ENCODE measurements around the gene ARPC5.

ARPC5 gene

GRCh38 chr1:183584147-183584546 is 51.4 kb downstream of the ARPC5 start:
- DNase-seq: no peak

- DNase-seq: no peak
These were observed 52.1 kb downstream of the ARPC5 start for GRCh38 chr1:183583466-183583865.

GRCh38 chr1:183582021-183582713 is 53.4 kb downstream of the ARPC5 start:
- no peak for DNase-seq

- DNase-seq: peak; percentile 38
These were observed 55.3 kb downstream of the ARPC5 start for GRCh38 chr1:183580281-183580682.

- DNase-seq: no peak
These were observed 56.7 kb downstream of the ARPC5 start for GRCh38 chr1:183578856-183579255.

- no peak for DNase-seq
These were observed 57.6 kb downstream of the ARPC5 start for GRCh38 chr1:183577897-183578465.

GRCh38 chr1:183576537-183576936 is 59.0 kb downstream of the ARPC5 start:
- DNase-seq: no peak

- DNase-seq: no peak
These were observed 60.0 kb downstream of the ARPC5 start for GRCh38 chr1:183575606-183576005.

GRCh38 chr1:183572721-183573120 is 62.9 kb downstream of the ARPC5 start:
- DNase-seq: no peak

GRCh38 chr1:183571678-183572268 is 63.8 kb downstream of the ARPC5 start:
- no peak for DNase-seq

All from SHP77 treated with DMSO at 0.1 percent for 48 hours (cell line).